ENCODE data around the gene PAX2.

The PAX2 gene

DNA sequence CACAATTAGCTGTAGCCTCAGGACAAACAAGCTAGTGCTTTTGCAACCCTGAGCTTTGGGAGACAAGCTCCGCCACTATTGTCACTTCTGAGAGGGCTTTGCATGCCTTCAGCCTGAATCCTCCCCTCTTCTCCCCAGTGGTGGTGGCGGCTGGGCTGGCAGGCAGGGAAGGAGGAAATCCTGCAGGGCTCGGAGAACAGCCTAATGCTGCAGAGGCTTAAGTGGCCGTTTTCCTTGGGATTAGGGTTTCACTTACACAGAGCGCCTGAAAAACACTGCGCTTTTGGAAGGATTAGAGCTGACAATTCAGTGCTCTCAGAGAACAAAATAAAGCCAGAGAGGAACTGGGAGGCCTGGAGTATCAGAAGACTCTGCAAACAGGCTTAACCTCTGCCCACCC lies 71.3 kb downstream of the PAX2 start:
- DNase-seq (ENCODE audit: low read depth in 2 of 2), result no peak

DNA sequence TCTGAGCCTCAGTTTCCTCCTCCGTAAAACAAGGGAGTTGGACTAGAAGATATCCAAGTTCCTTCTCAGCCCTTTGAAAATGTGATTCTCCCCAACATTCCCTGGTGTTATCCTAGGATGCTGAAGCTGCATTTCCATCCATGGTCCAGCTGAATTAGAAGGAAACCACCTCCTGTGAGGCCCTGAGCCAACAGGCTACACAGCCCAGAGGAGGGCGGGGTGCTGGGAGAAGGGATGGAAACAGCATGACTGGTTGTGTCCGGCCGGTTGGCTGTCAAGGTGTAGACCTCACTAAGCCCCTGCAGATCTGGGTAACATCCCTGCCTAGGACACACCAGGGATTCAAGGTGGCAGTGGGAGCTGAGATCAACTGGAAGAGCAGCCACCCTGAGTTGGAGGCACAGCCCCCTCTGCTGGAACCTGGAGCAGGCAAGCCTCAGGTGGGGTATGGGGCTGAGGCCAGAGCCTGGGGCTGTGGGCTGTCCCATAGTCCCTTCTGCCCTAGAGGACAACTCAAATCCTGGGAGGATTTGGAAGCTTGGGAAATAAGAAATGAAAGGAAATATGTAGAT lies 72.0 kb downstream of the PAX2 start:
- DNase-seq (ENCODE audit: low read depth in 2 of 2), result no peak

- no peak for DNase-seq (ENCODE audit: low read depth in 2 of 2)
These were observed 74.0 kb downstream of the PAX2 start for GRCh38 chr10:100819424-100819823.

- no peak for DNase-seq (ENCODE audit: low read depth in 2 of 2)
These were observed 77.8 kb downstream of the PAX2 start for GRCh38 chr10:100823194-100823593.

GRCh38 chr10:100824886-100825285 lies 79.5 kb downstream of the PAX2 start:
- no peak for DNase-seq (ENCODE audit: low read depth in 2 of 2)

DNA sequence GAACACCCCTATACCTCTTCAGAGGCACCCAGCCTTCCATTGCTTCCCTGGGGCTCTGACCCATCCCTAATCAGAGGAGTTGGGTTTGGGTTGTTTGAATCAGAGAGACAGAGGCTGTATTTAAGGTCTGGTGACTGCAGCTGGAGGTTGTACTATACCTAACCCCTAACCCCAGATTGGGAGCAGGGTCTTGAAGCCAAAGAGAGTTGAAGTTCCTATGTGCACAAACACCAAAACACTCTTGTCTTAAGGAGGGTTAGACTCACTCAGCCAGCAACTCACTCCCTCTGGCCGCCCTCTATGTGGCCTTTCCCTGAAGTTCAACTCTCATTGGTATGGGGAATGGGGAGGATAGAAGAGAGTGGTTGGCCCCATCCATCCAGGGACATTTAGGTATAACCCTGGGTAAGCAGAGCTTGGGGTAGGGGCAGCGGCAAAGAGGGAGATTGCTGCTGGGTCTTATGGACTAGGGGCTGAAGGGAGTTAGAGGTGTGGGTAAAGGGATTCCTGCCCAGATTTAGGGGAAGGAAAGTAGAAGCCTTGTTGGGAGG lies 80.0 kb downstream of the PAX2 start:
- DNase-seq (ENCODE audit: low read depth in 2 of 2), result no peak

DNA sequence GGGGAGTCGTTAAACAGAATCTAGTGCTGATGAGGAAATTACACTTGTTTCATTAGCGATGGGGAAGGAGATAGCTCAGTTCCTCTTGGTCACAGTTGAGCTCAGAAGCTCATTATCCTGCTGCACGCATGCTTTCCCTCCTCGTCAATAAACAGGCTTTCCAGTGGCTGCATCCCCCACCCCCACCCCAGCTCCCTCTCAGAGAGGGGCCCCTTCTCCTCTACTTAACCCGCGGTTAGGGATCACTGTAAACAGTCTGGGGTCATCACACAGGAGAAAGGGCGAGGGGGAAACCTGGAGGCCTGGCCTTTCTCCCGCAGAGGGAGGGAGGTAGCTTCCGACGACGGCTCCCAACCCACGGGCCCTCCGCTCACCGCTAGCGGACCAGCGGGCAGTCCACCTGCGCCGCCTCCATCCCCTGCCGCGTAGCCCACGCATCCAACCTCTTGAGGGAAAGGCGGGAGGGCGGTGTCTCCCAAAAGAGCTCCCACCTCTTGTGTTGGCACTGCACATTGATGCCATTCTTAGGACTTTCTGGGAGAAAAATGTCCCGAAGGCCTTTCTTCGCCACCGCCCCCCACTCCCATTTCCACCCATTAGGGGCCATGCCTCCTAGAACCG lies 80.8 kb downstream of the PAX2 start:
- DNase-seq (ENCODE audit: low read depth in 2 of 2), result no peak

GRCh38 chr10:100826661-100826982 lies 81.2 kb downstream of the PAX2 start:
- DNase-seq (ENCODE audit: low read depth in 2 of 2), result no peak

GRCh38 chr10:100826983-100827818 lies 81.8 kb downstream of the PAX2 start:
- DNase-seq (ENCODE audit: low read depth in 2 of 2), result no peak

- no peak for DNase-seq (ENCODE audit: low read depth in 2 of 2)
These were observed 82.7 kb downstream of the PAX2 start for GRCh38 chr10:100827819-100828737.

DNA sequence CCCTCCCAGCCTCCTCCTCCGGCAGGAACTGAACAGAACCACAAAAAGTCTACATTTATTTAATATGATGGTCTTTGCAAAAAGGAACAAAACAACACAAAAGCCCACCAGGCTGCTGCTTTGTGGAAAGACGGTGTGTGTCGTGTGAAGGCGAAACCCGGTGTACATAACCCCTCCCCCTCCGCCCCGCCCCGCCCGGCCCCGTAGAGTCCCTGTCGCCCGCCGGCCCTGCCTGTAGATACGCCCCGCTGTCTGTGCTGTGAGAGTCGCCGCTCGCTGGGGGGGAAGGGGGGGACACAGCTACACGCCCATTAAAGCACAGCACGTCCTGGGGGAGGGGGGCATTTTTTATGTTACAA lies 83.3 kb downstream of the PAX2 start:
- no peak for DNase-seq (ENCODE audit: low read depth in 2 of 2)

GRCh38 chr10:100829097-100829870 lies 83.9 kb downstream of the PAX2 start:
- no peak for DNase-seq (ENCODE audit: low read depth in 2 of 2)

GRCh38 chr10:100829933-100830727 lies 84.7 kb downstream of the PAX2 start:
- no peak for DNase-seq (ENCODE audit: low read depth in 2 of 2)

DNA sequence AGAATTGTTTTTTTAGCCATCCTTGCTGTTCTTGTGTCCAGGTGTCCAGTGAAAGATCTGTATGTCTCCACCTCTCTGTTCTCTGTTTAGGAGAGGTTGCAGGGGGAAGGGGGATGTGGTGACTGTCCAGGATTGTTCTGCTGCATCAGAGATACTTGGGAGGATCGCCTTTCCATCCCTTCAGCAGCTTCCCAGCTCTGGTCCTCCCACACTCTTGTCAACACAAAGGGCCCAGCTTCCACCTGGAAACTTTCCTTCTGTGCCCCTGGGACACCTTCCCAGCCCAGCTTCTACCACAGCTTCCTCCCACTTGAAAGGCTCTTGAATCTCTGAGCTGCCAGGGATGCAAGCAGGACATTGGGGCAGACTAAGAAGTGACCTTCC lies 85.3 kb downstream of the PAX2 start:
- DNase-seq (ENCODE audit: low read depth in 2 of 2), result no peak

GRCh38 chr10:100831742-100832141 lies 86.4 kb downstream of the PAX2 start:
- no peak for DNase-seq (ENCODE audit: low read depth in 2 of 2)

DNA sequence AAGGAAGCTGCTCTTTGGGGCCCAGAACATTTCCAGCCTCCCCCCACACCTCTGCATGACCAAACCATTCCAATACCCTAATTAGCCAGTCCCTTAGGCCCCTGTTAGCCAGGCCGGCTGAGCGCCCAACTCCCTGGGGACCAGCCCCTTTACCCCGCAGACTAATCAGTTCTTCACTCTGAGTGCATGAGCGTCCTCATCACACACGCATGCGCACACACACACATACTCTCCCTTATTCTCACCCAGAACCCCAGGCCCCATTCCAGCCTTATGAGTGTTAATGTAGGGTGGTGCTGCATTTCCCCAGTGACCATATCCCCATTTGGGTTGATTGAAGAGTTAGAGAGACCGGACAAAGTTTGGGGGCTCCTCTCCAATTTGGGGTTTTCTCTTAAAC lies 90.4 kb downstream of the PAX2 start:
- DNase-seq (ENCODE audit: low read depth in 2 of 2), result no peak

GRCh38 chr10:100836891-100837290 lies 91.5 kb downstream of the PAX2 start:
- no peak for DNase-seq (ENCODE audit: low read depth in 2 of 2)

DNA sequence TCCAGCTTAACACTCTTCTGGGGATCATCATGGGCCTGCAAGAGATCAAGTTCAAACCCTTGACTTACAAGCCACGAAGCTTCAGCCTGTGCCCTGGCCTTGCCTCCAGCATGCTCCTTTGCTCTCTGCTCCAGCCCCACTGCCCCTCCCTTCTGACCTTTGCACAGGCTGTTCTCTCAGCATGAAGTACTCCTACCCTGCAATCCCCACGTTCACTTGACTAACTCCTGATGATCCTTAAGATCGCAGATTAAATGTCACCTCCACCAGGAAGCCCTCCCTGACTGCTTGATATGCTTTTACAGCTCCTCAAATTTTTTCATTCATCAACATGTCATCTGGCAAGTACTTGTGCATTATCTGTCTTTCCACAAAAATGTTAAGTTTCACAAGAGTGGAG lies 91.9 kb downstream of the PAX2 start:
- no peak for DNase-seq (ENCODE audit: low read depth in 2 of 2)

DNA sequence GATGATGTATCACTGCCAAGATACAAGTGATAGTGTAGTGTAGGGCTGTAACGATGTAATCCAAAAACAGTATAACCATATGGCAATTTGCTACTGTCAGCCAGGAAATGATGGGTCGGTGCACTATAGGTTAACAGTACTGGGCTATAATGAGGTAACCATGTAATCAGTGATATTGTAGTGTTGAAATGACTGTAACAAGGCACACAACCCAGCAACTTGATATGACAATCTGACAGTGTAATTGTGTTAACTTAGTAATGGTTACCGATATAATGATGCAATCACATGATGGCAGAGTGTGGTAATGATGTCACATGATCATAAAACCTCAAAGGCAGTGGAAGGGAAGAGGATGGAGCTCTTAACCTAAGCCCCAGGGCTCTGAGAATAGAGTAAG lies 93.6 kb downstream of the PAX2 start:
- no peak for DNase-seq (ENCODE audit: low read depth in 2 of 2)

GRCh38 chr10:100841528-100841927 lies 96.1 kb downstream of the PAX2 start:
- DNase-seq (ENCODE audit: low read depth in 2 of 2), result no peak
